Liver (tissue), 3 donors: ENCODE results near the gene TOP1.

Experiments
- ATF3 ChIP-seq: IDR thresholded peaks from 2 replicates; pipeline ENCODE4 v1.6.1; 2016; ENCODE audit warnings: antibody characterized with exemption
- CTCF ChIP-seq: fragments of 150-350 bp; IDR thresholded peaks from 2 replicates; pipeline ENCODE4 v1.5.1; 2017; ENCODE audit warnings: improper control_type of control experiment, low read depth, low read length; ENCODE audit not compliant: missing input control
- EGR1 ChIP-seq, 2 donors: IDR thresholded peaks; 2 replicates each; pipeline ENCODE4 v1.6.1; 2016 to 2018; ENCODE audit warnings: antibody characterized with exemption in 2 of 2, low read depth in 2 of 2
- JUND ChIP-seq, 2 donors: IDR thresholded peaks; 2 replicates each; pipeline ENCODE4 v1.6.1; 2016; ENCODE audit warnings: antibody characterized with exemption in 2 of 2
- MAX ChIP-seq: IDR thresholded peaks from 2 replicates; pipeline ENCODE4 v1.6.1; 2016; ENCODE audit warnings: antibody characterized with exemption
- RAD21 ChIP-seq, 2 donors: IDR thresholded peaks; 2 replicates each; pipeline ENCODE4 v1.6.1; 2016; ENCODE audit warnings: antibody characterized with exemption in 2 of 2, mild to moderate bottlenecking in 2 of 2
- REST ChIP-seq: IDR thresholded peaks from 2 replicates; pipeline ENCODE4 v1.6.1; 2016; ENCODE audit warnings: antibody characterized with exemption, mild to moderate bottlenecking
- RXRA ChIP-seq, 2 donors: IDR thresholded peaks; 2 replicates each; pipeline ENCODE4 v1.6.1; 2017 to 2018; ENCODE audit warnings: antibody characterized with exemption in 2 of 2, mild to moderate bottlenecking in 1 of 2
- SP1 ChIP-seq: IDR thresholded peaks from 2 replicates; pipeline ENCODE4 v1.6.1; 2018; ENCODE audit warnings: antibody characterized with exemption, mild to moderate bottlenecking
- YY1 ChIP-seq: IDR thresholded peaks from 2 replicates; pipeline ENCODE4 v1.6.1; 2016; ENCODE audit warnings: antibody characterized with exemption, mild to moderate bottlenecking
- ZBTB33 ChIP-seq: IDR thresholded peaks from 2 replicates; pipeline ENCODE4 v1.6.1; 2016; ENCODE audit warnings: antibody characterized with exemption
- donor health status: healthy.
- donor health status: healthy.

- TF ChIP-seq CTCF (no peak), RXRA (IDR thresholded peaks at IDR 0.05) (no peak), RAD21 (IDR thresholded peaks at IDR 0.05) (no peak), ZBTB33 (no peak), EGR1 (IDR thresholded peaks at IDR 0.05; ENCODE audit: low read depth in 2 of 2) (no peak), SP1 (no peak), REST (no peak), ATF3 (no peak), MAX (no peak), JUND (IDR thresholded peaks at IDR 0.05) (no peak), YY1 (no peak)
Measured at GRCh38 chr20:41018153-41018552, 10.5 kb upstream of the TOP1 start.
